HG02571 (cell line): ENCODE measurements around the gene CCSER1.
"Not testable (repeated sequence)": the region's sequence is repeated elsewhere in the genome, so short reads cannot be mapped to it uniquely, and the experiment has no call there.

Source experiments
- ATAC-seq: cut with Tn5 transposase; IDR thresholded peaks from one replicate; pipeline ENCODE4 v1.9.1; 2021; ENCODE audit warnings: mild to moderate bottlenecking, moderate library complexity; ENCODE audit not compliant: unreplicated experiment

Gene CCSER1

DNA sequence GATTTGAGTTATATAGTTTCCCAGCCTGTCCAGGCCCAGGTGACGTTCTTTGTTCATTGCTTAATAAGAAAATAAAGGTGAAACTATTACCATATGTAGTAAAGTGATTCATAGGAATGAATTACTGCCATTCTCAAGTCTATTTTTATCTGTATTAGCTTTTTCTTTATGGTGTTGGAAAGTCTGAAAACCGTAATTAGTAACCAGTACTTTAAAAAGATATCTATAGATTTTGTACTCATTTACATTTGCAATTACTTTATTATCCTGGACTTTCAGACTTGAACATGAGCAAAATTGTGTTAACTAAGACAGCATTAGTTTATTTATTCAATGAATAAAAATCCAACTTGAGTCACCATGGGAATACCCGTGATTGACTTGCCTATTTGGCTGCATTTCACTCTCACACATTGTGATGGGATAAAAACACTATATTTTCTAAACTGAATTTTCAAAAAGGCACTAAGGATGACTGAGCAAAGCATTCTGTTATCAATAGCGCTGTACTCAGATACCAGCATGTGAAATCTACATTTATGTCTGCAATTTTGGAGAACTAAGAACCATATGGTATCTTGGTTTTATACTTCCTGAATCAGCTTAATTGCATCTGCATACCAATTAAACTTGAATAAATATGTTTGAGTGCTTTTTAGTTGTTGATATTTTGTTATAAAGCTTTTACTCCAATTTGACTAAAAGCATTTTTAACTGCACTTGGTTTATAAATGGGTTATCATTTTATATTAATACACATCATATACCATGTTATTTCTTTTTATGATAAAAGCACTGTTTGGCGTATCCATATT, 154.6 kb downstream of the CCSER1 start:
- ATAC-seq = no peak

DNA sequence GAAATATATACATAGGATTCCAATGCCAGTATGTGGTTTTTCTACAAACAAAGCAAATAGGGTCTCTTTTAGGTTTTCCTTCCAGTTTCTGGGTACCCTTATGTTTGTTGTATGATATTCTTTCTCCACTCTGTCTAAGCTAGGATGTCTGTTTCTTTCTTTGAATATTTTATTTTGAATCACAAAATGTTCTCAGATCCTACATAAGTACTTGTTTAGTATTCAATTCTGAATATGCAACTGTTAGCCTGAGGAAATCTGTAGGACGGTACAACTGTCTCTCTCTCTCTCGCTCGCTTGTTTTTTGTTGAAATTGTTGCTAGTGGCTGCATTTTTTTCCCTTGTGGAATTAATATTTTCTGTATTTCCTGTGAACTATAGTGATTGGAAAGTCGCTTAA, 163.2 kb downstream of the CCSER1 start:
- no peak for ATAC-seq

DNA sequence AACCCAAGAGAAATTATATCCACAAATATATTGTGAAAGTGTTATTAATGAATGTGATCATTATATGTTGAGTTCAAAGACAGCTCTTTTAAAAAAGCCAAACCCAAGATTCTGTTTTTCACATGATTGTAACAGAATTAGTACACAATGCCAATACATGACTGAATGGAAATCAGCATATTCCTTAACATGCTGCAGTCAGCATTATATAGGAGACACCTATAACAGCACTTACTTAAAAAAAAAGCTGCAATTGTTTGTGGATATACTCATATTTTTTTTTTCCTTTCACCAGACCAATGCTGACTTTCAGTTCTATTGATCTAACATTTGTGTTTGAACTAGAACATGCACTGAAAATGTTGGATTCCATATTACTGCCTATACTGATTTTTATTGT, 165.2 kb downstream of the CCSER1 start:
- ATAC-seq = no peak

DNA sequence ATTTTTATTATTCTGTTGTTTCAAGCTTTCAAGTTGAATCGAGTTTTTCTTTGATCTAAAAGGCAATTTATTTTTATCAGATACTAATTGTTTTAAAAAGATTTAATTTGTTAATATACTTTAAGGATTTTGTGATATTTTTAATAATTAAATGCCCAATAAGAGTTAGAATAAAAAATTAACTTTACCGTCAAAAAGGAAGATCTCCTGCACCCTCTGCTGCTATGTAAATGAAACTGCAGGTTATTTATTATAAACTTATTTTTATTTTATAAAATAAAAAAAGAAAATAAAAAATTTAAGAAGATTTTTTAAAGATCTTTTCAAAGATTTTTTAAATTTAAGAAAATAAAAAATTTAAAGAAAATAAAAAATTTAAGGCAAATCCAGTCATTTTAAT, 166.1 kb downstream of the CCSER1 start:
- no peak for ATAC-seq

DNA sequence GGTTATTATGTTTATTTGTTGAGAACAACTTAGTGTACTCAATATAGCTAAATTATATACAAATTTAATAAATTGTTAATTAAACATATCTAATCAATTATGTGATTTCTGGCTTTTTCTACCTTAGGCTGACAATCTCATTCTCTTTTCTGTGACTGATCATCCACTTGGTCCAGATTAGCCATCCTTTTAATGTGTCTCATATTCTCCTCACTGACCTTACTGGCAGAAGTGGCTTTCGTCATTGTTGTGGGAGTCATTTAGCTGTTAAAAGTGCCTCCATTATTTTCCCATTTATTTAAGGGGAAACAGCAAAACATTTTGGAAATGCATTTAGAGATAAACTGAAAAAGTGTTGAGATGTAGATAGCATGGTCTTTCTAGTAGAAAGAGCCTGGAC, 172.2 kb downstream of the CCSER1 start:
- no peak for ATAC-seq

DNA sequence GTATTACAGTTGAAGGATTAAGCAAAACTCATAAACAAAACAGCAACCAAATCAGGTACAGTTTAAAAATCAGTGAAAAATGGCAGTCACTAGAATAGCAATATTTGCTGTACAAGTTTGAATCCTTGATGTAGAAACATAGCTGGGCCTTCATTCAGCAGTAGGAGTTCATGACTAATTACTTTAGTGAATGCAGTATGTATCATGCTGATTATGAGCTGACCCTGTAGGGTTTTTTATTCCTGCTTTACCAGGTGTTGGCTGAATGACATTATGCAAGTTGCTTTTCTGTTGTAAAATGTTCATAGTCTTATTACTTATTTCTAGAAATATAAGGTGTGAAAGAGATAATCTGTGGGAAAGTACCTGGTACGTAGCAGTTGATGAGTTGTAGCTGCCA, 179.6 kb downstream of the CCSER1 start:
- no peak for ATAC-seq

DNA sequence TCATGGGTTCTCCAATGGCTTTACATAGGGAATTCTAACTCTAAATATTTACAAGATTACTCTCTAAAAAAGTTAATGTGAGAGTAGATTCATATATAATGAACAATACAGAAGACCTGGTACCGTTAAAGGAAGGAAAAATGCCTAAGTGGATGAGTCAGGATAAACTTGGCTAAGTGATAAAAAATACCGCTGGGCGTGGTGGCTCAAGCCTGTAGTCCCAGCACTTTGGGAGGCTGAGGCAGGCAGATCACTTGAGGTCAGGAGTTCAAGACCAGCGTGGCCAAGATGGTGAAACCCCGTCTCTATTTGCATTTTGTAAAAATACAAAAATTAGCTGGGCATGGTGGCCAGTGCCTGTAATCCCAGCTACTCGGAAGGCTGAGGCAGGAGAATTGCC, 189.9 kb downstream of the CCSER1 start:
- not testable (repeated sequence) for ATAC-seq

DNA sequence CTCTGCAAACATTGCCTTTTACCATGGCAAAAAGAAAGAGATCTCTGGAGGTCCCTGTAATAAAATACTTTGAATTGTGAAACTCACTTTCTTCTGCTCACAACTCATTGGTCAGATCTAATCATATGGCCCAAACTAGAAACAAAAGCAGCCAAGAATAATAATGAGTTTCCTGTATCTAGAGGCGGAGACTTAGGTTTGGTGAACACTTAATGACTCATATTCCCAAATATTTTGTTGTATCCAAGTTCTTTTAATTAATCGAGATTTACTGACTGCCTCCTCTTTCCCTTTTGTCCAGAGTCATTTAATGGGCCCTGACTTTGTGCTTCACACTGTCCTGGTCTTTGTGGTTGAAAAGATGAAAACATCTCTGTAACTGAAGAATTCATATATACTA, 190.6 kb downstream of the CCSER1 start:
- no peak for ATAC-seq

DNA sequence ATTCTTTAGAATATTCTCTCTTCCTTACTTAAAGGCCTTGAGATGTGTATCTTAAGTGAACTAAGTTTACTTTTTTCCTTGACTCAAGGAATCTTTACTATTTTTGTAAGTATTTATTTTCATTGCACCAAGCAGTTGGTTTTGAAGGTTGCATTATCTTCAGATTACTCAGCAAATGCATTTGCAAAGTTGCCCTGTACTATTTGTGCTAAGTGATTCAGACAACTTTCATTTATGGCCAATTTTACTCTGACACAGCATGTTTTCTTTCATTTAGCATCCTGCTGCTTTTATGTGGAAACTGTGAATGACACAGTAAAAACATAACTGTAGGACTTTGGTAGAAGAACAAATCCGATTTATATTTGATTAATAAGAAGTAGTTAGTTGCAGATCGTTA, 191.0 kb downstream of the CCSER1 start:
- ATAC-seq = no peak

DNA sequence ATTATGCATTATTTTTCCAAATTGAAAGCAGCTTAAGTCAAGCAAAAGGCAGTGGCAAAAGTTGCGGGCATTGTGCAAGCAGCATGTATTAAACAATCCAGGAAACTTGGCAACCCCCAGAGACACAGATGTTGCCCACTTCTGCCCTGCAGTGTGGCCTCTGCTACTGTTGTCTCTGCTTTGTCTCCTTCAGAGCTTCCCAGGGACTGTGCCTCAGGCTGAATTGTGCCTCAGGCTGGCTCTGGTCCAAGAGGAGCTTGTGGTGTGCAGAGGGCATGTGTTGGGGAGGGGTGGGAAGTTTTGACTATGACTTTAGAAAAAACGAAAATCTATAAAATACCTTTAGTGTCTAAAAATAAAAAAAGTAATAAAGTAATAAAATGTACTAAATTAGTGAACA, 201.4 kb downstream of the CCSER1 start:
- no peak for ATAC-seq

DNA sequence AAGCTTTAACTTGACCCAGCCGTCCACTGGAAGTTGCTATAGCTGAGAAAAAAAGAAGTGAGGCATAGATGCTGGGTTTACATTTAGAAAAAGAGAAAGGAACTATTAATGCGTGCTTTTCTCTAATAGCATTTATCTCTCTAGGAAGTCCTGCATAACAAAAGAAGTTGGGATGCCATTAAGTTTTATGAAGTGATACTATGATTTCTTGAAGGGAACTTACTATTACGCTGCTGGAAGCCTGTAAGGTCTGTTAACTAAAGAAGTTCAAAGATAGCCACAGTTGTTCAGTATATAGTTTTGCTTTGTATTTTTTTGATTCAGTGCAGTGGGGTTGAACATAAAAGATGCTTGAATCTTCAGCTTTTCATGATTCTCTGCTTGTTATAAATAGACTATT, 203.4 kb downstream of the CCSER1 start:
- no peak for ATAC-seq

DNA sequence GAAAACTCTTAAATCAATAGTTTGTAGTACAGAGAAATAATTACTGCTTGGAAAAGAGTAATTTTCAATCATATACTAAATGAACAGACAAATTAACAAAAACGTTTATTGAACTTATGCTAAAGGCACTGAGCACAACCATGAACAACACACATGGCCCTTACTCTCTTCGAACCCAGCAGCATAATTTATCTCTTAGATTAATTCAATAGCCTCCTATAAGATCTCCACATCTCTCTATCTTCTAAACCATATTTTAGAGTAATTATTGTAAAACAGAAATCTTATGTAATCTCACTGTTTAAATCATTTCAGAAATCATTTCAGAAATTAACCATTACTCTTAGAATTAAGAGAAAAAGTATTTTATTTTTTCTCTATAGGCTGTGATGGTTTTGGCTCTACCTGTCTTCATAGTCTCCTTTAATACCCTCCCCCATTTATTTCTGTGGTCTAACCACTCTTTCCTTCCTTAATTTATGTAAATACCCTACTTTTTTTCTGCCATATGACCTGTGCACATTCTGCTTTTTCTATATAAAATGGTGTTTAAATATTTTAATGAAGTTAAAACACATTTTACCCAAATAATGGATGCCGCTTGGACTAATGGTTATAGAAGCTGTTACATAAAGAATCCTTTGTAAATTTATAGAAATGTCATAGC, 218.5 kb downstream of the CCSER1 start:
- no peak for ATAC-seq

DNA sequence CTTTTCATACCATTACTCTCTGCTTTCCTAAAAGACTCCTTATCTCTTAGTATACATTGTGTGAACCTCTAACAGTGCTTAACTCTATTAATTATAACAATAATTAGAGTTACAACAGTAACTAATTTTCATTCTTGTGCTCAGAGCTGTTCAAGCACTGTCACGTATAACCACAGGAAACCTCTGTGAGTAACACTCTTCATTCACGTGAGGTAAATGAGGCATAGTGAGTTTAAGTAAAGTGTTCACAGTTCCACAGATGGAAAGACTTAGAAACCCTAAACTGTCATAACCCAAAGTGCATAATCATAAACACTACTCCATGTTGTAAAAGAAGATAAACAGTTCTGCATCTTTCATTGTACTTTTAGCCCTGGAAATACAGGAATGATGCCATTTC, 222.4 kb downstream of the CCSER1 start:
- ATAC-seq = no peak

DNA sequence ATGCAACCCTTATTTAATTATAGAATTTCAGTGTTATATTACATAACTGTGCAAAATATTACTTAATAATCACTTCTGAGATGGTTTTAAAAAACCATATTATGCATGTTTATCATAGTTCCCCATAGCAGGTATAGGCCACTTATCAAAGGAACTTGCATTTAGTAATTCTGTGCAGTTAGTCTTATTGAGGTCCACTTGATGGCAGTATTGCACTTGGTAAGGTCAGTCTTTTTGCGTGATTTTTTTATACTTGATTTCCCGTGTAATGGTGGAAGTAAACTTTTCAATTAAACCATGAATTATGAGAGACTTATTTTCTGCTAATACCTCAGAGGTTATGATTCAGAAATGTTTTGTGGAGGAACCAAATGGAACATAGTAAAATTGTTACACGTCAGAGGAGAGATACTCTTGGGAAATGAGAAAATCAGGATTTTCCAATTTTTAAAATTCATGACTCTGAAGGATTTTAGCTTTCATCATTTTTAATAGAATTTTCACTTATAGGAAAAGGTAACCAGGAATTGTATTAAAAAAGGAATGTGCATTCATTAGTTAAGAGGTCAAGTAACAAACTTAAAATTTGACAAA, 230.0 kb downstream of the CCSER1 start:
- no peak for ATAC-seq

DNA sequence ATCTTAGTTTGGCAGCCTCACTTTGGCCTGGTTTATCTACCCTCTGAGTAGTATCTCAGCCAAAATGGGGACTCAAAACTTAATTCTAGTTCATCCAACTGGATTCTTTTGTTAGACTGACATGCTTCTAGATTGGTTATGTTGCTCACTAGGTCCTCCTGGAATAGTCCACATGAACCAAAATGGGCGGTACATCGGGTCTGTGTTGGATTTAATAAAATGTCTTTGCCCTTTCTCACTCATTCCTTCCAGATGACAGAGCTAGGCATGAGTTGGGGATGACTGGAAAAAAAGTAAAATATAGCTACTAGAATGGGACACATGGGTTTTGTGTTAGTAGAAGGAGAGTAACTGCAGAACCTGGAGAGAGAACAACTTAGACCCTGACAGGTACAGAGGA, 247.9 kb downstream of the CCSER1 start:
- ATAC-seq = no peak

DNA sequence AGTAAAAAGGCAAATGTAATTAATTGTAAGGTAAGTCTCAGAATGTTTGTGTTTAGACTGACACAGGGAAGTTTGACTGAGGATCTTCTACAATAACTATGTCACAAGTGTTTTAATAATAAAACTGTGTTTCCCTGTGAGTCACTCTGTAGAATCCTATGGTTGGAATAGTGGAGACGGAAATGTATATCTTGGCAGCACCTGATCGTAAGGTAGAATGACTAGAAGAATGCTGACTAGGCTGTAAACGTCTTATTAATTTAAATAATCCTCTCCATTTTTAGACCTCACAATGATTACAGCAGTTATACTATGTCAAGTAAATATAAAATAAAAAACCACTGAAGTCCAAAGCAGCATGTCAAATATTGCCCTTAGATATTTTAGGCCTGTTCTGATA, 266.0 kb downstream of the CCSER1 start:
- no peak for ATAC-seq

DNA sequence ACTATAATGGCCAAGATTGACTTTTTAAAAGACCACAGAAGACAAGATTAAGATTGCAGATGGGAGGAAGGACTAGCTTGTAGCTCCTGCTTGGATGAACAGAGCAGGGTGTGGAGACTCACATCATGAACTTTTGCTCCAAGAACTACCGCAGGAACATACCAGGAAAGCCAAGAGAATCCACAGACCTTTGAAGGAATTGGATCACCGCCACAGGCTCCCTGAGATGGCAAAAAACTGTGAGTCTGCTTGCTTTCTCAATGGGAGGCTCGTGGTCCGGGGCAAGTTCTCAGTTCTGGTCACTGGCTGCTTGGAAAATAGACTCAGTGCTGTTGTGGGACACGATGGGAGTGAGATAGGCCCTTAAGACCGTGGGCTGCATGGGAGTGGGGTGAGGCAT, 276.6 kb downstream of the CCSER1 start:
- ATAC-seq = no peak

DNA sequence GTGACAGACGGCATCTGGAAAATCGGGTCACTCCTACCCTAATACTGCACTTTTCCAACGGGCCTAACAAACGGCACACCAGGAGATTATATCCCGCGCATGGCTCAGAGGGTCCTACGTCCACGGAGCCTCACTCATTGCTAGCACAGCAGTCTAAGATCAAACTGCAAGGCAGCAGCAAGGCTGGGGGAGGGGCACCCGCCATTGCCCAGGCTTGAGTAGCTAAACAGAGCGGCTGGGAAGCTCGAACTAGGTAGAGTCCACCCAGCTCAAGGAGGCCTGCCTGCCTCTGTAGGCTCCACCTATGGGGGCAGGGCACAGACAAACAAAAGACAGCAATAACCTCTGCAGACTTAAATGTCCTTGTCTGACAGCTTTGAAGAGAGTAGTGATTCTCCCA, 280.7 kb downstream of the CCSER1 start:
- ATAC-seq = not testable (repeated sequence)

DNA sequence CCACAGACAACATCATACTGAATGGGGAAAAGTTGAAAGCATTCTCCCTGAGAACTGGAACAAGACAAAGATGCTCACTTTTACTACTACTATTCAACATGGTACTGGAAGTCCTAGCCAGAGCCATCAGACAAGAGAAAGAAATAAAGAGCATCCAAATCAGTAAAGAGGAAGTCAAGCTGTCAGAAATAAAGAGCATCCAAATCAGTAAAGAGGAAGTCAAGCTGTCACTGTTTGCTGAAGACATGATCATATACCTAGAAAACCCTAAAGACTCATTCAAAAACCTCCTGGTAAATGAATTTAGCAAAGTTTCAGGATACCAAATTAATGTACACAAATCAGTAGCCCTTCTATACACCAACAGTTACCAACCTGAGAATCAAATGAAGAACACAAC, 285.6 kb downstream of the CCSER1 start:
- not testable (repeated sequence) for ATAC-seq

DNA sequence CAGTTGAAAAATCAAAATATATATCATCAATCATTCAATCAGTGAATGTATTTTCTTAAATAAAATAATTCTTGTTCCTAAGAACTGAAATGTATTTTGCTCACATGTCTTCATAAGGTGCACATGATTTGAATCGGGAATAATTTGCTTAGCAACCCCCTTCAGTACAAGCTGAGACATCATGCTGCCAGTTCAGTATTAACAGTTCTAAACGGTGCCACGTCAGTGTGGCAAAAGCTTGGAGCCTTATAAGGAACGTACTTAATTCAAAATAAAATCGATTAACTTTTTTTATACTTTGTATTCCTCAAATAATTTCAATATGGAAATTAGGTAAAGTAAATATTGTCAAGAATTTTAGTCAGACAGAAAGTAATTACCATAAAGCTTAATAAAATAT, 287.9 kb downstream of the CCSER1 start:
- ATAC-seq = no peak

DNA sequence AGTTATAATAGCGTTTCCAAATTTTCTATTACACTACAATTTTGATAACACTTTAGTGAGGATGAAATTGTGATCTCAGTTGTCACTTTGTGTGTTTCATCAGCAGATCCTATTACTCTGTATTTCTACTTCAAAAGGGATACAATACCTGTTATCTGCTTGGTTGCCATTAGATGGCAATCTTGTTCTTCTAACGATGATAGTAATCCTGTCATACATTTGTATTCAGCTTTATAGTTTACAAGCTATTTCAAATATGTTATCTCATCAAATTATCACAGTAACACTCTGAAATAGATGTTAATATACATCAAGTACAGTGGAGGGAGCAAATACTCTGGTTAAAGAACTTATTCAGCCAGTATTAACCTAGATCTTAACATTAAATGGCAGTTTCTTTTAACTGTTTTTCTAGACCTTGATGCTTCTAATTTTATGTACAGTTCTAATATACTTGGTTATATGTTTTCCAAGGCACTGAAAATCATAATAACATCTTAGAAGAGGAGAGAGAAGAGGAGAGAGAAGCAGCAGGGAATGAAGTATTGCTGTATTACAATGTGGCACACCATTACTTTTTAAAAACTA, 292.0 kb downstream of the CCSER1 start:
- ATAC-seq = peak; percentile 91

DNA sequence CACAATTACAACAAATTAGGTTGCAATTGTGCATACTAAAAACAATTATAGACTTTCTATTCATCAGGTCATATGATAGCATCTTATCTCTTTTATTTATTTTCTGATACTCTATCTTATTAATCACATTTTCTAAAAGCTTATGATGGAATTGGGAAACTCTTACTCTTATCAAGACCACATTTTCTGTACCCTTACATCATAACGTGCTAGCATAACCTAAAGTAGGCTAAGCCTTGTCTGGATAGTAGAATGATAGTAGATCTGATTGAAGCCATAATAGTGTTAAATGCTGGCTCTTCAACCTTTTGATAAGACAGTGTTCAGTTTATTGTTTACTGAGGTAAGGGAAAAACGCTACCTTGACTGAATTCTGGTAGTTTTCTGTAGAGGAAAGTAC, 294.0 kb downstream of the CCSER1 start:
- ATAC-seq = no peak
